Stimulated activated CD4-positive, alpha-beta T cell treated with anti-CD3 and anti-CD28 coated beads, Interleukin-1b, Interleukin-23, amount 100 ng/mL, for 1 hour (primary cell): ENCODE measurements around the gene RAB1B.

ENCODE experiments used
- DNase-seq, 2 donors: peaks; one replicate each; pipeline ENCODE4 v3.0.0-alpha.2; 2020; ENCODE audit warnings: low read depth in 2 of 2

RAB1B gene

DNA sequence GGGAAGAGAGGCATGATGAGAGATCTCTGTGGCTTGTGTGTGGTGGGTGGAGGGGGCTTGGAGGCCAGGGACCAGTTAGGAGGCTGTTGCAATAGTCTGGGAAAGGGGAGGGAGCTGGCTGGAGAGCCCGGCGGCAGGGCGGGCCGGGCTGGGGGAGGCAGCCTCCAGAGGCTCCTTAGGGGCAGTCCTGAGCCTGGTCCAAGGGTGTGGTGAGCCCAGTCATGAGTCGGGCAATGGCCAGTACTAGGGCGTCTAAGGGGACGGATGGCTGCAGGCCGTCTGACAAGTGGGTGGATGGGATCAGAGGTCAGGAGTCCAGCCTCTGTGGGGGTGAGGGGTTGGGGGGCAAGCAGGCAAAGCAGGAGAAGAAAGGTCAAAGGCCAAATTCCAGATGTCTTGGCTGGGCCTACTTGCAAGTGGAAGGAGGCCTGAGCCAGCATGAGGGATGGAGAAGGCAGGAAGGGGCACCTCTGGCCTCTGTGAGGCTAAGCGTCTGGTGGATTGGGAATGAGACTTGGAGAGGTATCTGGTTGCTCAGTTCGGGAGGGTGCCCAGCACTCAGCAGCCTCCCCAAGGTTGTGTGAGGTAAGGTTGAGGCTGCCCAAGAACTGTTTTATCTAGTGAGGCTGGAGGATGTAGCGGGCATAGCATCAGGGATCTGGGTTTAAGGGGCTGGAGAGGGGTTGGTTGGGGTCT is 54.4 kb downstream of the RAB1B start:
- DNase-seq, result no peak

DNA sequence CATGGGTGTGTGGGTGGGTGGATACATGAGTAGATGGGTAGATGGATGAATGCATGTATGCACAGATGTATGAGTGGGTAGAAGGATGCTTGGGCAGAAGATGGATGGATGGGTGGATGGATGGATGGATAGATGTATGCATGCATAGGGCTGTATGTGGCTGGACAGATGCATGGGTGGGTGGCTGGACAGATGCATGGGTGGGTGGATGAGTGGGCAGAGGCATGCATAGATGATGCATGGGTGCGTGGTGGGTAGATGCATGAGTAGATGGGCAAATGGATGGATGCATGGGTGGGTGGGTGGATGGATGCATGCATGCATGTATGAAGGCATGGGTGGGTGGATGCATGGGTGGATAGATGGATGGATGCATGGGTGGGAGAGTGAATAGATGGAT is 55.2 kb downstream of the RAB1B start:
- DNase-seq, result no peak

DNA sequence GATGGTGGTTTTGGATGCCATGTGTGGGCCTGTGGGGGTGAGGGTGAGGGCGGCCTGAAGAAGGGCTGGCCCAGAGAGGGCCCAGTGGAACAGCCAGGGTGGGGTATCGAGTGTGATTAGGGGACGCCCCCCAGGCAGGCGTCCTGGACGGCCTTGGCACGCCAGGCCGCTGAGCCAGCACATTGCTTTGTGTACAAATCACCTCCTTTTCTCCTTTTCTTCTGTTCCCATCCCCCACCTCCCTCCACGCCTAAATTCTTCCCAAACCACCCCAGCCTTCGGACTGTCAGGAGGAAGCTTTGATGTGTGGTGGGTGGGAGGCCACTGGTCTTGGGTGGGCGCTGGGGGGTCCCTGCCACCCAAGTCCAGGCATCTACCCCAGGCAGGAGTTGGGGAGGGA is 56.2 kb downstream of the RAB1B start:
- DNase-seq, result no peak

DNA sequence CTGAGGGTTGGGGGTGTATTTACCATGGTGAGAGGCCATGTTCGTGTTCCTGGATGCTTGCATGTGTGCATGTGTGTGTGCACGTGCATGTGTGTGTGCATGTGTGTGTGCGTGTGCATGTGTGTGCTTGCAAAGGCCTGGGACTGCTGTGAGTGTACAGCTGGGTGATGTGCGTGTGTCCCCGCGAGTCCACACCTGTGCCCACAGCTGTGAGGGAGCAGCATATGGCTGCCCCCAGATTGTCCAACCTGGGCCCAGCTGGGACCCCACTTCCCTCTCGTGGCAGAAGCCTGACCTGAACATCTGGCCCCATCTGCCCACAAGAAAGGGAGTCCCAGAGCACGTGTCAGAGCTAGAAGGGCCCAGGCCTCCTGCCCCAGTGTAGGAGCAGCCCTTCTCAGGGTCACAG is 56.8 kb downstream of the RAB1B start:
- no peak for DNase-seq

DNA sequence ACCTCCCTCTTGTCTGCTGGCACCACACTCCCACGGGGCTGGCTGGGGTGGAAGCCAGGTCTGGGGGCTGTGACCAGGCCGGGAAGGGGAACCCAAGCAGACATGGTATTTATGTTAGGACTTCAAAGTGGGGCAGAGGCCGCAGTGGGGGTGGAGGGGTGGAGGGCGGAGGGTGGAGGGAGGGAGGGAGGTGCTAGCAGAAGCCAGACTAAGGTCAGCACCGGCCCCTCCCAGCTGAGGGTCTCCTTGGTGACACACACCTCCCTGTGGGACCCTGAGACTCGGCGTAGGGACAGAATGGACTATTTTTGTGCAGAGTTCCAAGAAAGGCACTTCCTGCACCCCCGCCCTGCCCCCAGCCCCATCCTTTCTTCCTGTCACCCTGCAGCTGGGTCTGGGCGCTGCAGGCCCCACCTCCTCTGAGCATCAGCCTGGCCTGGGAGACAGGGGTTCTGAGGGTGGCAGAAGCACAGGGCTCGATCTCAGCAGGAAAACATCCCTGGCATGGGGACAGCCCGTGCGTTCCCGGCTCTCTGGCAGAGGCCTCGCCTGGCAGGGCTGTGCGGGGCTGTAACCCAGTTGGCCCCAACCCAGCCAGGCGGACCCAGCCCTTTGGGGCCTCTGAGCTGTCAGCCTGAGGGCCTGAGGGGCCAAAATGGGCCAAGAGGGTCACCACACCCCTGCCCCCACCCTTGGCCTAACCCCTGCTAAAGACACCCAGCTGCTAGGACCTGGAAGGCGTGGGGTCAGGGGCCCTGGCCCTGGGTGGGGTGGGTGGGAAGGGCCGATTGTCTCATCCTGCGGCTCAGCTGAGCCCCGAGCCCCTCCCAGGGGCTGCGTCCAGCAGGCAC is 58.0 kb downstream of the RAB1B start:
- no peak for DNase-seq
